ENCODE measurements around the gene TPK1. TPM values are rescaled to one million over a fixed set of nuclear protein-coding genes. Genes with fewer than 3 reads are reported as not detected.

The TPK1 gene
- 1.7 TPM for total RNA-seq

- H3K9me3 ChIP-seq: no peaks in the 10 kb centered on the region
- H3K4me3 ChIP-seq: peak within 1 kb of the TSS; percentile 66 to 81
- H3K27ac ChIP-seq: peak within 1 kb of the TSS; percentile 90
- peaks cover 7% of the 10 kb centered on the region for H3K4me1 ChIP-seq
- no peaks in the 10 kb centered on the region for H3K27me3 ChIP-seq
- no peaks in the 10 kb centered on the region for H3K36me3 ChIP-seq
- TF ChIP-seq POLR2AphosphoS5 (IDR thresholded peaks at IDR 0.05; ENCODE audit: insufficient read depth in 1 of 2, low read depth in 1 of 2) (peak; percentile 65 to 79), POLR2A (IDR thresholded peaks at IDR 0.05) (peak in 1 of 2 donors; percentile 81)
- TF ChIP-seq, protein P1, sequence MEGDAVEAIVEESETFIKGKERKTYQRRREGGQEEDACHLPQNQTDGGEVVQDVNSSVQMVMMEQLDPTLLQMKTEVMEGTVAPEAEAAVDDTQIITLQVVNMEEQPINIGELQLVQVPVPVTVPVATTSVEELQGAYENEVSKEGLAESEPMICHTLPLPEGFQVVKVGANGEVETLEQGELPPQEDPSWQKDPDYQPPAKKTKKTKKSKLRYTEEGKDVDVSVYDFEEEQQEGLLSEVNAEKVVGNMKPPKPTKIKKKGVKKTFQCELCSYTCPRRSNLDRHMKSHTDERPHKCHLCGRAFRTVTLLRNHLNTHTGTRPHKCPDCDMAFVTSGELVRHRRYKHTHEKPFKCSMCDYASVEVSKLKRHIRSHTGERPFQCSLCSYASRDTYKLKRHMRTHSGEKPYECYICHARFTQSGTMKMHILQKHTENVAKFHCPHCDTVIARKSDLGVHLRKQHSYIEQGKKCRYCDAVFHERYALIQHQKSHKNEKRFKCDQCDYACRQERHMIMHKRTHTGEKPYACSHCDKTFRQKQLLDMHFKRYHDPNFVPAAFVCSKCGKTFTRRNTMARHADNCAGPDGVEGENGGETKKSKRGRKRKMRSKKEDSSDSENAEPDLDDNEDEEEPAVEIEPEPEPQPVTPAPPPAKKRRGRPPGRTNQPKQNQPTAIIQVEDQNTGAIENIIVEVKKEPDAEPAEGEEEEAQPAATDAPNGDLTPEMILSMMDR (IDR thresholded peaks at IDR 0.05): no peak
- intact Hi-C loops (cut with DNase I): no loop called here
- DNase-seq (ENCODE audit: extremely low spot score in 2 of 2): no peak
These were observed at the start of gene TPK1 for GRCh38 chr7:144835652-144836544. Gene TPK1, minus strand, starts transcription at chr7:144836053. Its CDS starts 451 bp downstream, at chr7:144835602.

DNA sequence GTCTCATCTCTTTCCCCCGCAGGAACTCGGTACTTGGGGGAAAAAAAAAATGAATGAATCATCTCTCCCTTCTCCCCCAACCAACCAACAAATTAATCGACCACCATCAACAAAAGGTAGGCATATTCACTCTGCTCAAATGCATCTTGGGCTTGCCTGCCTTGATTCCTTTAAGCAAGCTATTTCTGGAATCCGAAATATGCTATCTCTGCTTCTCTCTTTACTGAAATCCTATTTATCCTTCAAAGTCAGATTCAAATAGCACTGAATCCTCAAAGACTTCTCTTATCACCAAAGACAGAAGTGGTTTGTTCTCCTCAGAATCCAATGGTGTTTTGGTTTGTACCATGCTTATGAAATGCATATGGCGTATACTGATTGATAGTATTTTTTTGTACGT is 49.6 kb upstream of the TPK1 start:
- DNase-seq (ENCODE audit: extremely low spot score in 2 of 2): no peak
- Histone ChIP-seq H3K4me1 (no peaks in the 10 kb centered on the region), H3K27ac (no peak overlapping the region), H3K36me3 (no peaks in the 10 kb centered on the region), H3K4me3 (no peak overlapping the region), H3K9me3 (no peaks in the 10 kb centered on the region), H3K27me3 (no peaks in the 10 kb centered on the region)
- TF ChIP-seq, protein P1 (IDR thresholded peaks at IDR 0.05): no peak
- TF ChIP-seq POLR2AphosphoS5 (IDR thresholded peaks at IDR 0.05; ENCODE audit: insufficient read depth in 1 of 2, low read depth in 1 of 2) (no peak), POLR2A (IDR thresholded peaks at IDR 0.05) (no peak)
- intact Hi-C loops (cut with DNase I): no loop called here

DNA sequence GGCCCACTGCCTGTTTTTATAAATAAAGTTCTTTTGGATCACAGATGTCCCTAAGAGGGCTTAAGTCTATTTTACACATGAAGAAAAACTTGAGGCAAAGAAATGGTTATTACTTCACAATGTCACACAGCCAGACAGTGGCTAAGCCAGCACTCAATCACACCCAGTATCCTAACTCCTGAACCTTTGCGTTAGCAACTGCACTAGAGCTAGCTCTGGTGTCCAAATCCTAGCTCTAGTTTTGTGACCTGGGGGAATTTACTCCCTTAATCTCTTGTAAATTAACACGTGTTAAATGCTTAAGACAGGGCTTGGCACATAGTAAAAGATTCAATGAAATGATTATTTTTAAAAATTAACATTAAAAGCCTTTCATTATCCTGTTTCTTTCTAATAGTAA is 49.0 kb upstream of the TPK1 start:
- no peaks in the 10 kb centered on the region for H3K9me3 ChIP-seq
- H3K27me3 ChIP-seq: no peaks in the 10 kb centered on the region
- TF ChIP-seq, protein P1 (IDR thresholded peaks at IDR 0.05): no peak
- TF ChIP-seq POLR2A (IDR thresholded peaks at IDR 0.05) (no peak), POLR2AphosphoS5 (IDR thresholded peaks at IDR 0.05; ENCODE audit: insufficient read depth in 1 of 2, low read depth in 1 of 2) (no peak)
- no peak for DNase-seq (ENCODE audit: extremely low spot score in 2 of 2)
- H3K4me1 ChIP-seq: no peaks in the 10 kb centered on the region
- H3K36me3 ChIP-seq: no peaks in the 10 kb centered on the region
- no peak overlapping the region for H3K27ac ChIP-seq
- intact Hi-C loops (cut with DNase I): no loop called here
- H3K4me3 ChIP-seq: no peak overlapping the region

GRCh38 chr7:144873316-144873845 is 37.5 kb upstream of the TPK1 start:
- no peaks in the 10 kb centered on the region for H3K36me3 ChIP-seq

More at GRCh38 chr7:144873316-144873845, 37.5 kb upstream of the TPK1 start:
- H3K27me3 ChIP-seq: no peaks in the 10 kb centered on the region
- no peak for TF ChIP-seq POLR2AphosphoS5 (IDR thresholded peaks at IDR 0.05; ENCODE audit: insufficient read depth in 1 of 2, low read depth in 1 of 2)
- no peak for TF ChIP-seq POLR2A (IDR thresholded peaks at IDR 0.05)
- TF ChIP-seq, protein P1 (IDR thresholded peaks at IDR 0.05): no peak
- no peak overlapping the region for H3K4me3 ChIP-seq
- H3K9me3 ChIP-seq: no peaks in the 10 kb centered on the region
- no peak for DNase-seq (ENCODE audit: extremely low spot score in 2 of 2)
- no peaks in the 10 kb centered on the region for H3K4me1 ChIP-seq
- no peak overlapping the region for H3K27ac ChIP-seq
- intact Hi-C loops (cut with DNase I): no loop called here

Data from vagina (tissue), 2 donors.